HPDE6-E6E7 (cell line): Measurements from ENCODE around the gene ENTPD6.

ENCODE experiments used
- DNase-seq: peaks from one replicate; pipeline ENCODE4 v3.0.0; 2011; ENCODE audit warnings: missing footprints; ENCODE audit errors: extremely low spot score

ENTPD6 gene

GRCh38 chr20:25188218-25188617 is 7.3 kb upstream of the ENTPD6 start:
- no peak for DNase-seq

- DNase-seq = no peak
These were observed 4.5 kb upstream of the ENTPD6 start for GRCh38 chr20:25191051-25191450.

DNA sequence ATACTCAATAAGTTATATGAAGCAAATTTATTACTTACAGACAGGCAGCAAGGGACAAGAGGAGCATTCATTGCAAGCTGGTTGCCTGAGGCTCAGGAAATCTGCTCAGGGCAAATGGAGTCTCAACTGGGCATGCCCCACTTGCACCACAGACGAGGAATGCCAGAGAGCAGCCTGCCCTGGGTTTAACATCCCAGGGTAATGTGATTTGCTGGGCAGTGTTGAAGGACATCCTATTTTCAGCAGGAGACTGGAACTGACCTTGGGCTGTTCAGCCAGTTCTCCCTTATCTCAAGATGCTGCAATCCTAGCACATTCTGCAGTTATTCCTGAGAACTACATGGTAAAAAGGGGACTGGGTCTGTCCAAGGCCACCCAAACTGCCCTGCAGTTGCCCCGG is 3.8 kb upstream of the ENTPD6 start:
- no peak for DNase-seq

DNA sequence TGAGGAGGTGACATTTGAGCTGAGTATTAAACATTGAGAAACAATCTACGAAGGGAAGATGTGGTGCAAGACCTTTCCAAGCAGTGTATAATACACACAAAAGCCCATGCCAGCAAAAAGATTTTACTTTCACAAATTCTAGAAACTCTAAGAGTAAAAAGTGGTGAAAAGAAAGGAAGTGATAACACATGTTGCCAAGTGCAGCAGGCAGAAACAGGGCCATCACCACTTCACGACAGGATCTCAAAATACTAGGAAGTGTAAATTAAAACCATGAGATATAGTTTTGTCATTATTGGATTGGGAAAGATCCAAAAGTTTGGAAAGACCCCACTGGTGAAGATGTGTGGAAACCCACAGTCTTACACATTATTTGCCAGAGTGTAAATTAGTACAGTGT is 1.7 kb upstream of the ENTPD6 start:
- no peak for DNase-seq

DNA sequence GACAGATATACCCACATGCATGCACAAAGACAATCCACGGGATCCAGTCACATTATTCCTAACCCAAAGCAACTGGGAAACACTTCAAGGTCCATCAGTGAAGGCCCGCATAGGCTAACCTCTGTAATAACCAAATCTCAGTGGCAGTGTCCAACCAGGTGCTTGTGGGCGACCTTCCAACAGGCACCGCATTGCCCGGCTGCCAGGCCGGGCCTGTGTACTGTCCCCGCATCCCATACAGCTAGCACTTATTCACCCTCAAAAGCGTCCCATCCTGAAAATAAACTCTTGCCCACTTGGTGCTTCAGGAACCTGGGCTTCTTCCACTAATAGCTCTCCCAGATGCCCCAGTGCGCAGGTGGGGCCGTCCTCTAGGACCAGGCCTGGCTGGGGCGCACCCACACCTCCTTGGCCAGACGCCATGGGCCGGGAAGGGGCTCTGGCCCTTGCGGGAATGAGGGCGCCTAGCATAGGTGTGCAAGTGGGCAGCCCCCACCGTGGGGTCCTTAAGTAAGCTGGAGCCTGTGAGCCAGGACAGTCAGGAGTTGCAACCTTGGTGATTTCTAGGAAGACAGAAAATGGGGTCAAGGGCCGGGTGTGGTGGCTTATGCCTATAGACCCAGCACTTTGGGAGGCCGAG is 1.1 kb upstream of the ENTPD6 start:
- DNase-seq = no peak

DNA sequence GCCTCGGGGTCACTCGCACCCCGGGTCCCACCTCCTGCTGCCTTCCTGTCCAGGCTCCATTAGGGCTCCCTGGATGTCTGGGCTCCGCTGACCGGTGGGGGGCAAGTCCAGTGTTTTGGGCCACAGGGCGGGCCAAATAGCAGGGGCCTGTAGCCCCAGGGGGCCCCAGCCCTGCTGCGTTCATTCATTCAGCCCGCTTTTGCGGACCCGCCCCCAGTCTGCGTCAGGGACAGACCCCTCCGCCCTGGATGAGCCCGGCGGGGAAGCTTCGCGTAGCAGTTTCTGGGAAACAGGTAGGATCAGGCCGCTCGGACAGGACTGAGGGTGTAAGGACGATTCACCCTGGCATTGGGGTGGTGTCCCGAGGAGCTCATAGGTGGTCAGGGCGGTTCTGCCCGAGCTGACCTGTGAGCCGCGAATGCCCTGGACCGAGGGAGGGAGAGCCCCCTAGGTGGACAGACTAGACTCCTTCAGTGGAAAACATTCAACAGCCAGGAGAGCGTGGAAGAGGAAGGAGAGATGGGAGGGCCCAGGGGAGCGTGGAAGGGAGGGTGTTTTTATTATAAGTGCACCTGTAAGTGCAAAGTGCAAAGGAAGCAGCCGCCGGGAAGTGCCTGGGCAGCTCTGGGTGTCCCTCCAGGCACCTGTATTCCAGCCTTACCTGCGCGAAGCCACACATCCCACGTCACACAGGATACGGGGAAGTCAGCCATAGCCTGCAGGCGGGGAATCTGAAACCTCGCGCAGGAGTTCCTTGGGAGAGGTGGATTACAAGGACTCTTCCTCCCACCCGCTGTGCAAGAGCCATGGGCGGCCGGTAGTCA is 662 bp downstream of the ENTPD6 start:
- DNase-seq = peak; percentile 55

DNA sequence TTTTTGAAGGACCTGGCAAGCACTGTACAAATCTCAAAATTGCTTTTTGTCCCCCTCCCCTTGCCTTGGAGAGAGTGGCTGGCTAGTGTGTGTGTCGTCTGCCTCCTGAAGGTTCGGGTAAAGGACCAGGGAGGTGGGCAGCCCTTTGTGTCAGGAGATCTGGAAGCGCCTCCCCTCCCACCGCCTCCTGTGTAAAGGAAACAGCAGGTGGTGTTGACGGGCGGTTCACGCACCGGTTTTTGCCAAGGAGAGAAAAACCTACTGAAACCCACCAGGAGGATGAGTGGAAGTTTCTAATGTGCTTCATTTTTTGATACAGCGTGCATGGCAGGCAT is 1.2 kb downstream of the ENTPD6 start:
- DNase-seq = no peak

GRCh38 chr20:25197183-25197869 is 1.8 kb downstream of the ENTPD6 start:
- no peak for DNase-seq

- no peak for DNase-seq
These were observed 2.3 kb downstream of the ENTPD6 start for GRCh38 chr20:25197870-25198190.

DNA sequence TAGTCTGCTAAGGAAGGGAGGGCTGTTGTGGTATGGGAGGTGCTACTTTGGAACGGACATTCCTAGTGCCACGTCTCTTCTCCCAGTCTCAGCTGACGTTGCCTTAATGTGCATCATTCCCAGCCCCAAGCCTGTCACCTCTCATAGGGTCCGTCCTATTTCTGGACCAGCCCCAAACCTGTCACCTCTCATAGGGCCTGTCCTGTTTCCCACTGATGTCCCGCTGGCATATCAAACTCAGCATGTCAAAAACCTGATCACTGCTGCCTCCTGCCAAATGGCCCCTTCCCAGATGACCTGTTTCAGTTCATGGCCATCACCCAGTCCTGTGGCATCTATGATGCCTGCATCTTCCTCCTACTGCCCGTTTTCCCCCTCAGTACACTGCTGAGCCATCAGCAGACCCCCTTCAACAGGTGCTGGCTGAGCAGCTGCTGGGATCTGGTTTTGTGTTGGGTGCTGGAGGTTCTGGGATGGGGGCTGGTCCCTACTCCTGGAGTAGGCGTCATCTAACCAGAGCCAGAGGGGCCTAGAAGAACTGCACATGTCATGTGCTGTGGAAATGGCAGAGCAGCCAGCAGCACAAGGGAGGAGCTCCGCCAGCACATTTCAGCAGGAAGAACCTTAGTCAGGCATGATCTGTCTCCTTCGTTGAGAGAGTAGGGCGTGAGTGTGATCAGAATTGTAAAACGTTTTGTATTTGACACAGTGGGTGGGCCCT is 3.3 kb downstream of the ENTPD6 start:
- DNase-seq = no peak

GRCh38 chr20:25199473-25200260 is 4.2 kb downstream of the ENTPD6 start:
- DNase-seq = no peak

GRCh38 chr20:25203089-25203488 is 7.6 kb downstream of the ENTPD6 start:
- DNase-seq = no peak

GRCh38 chr20:25203871-25204320 is 8.4 kb downstream of the ENTPD6 start:
- no peak for DNase-seq

- DNase-seq = no peak
These were observed 9.2 kb downstream of the ENTPD6 start for GRCh38 chr20:25204550-25205276.

- no peak for DNase-seq
These were observed 10.0 kb downstream of the ENTPD6 start for GRCh38 chr20:25205277-25206062.

GRCh38 chr20:25206063-25206403 is 10.5 kb downstream of the ENTPD6 start:
- DNase-seq = no peak

DNA sequence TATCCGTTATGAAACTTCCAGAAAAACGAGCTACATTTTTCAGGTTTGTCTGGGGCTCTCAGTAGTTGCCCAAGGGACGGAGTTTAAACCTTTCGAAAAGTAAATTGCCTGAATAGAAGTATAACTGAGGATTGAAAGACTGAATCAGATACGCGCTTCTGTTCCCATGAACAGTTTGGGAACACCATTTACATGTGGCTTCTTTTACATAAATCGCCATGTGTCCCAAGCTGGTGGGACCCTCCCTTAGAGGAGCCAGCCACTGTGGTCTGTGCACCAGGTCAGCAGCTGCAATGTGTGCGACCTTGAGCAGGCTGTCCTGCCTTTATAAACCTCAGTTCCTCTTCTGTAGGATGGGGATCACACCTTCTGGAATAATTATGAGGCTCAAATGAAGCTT is 11.0 kb downstream of the ENTPD6 start:
- DNase-seq = no peak

- DNase-seq = no peak
These were observed 11.8 kb downstream of the ENTPD6 start for GRCh38 chr20:25207149-25207959.

DNA sequence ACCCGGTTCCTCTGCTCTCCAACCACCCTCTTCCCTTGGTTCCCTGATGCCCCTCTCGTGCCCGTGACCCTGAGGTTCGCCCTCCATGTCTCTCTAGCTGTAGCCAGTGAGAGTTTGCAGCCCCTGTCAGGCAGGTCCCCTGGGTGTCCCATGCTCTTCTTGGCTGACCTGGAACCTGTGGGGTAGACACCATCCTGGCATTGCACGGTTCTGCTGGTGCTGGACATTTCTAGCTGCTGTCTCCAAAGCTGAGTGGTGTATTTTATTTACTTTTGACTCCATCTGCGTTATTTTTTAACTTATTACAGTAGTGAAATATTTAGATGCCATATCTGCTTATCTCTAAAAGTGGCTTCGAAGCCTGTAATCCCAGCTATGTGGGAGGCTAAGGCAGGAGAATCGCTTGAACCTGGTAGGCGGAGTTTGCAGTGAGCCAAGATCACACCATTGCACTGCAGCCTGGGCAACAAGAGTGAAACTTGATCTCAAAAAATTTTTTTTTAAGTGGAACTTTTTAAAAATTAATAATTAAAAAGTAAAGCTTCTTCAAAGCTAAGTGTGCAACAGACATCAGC is 12.5 kb downstream of the ENTPD6 start:
- no peak for DNase-seq
